Mucosa of descending colon (tissue), 3 donors: Measurements from ENCODE around the gene TRAT1. TPM values are rescaled to one million over a fixed set of nuclear protein-coding genes. Genes with fewer than 3 reads are reported as not detected.

Source experiments
- ATAC-seq: fragments of 200-7000 bp; cut with Tn5 transposase; one replicate; pipeline ENCODE4 v1.9.1; 2020; ENCODE audit warnings: mild to moderate bottlenecking, moderate library complexity
- DNase-seq, 3 donors: peaks; one replicate each; pipeline ENCODE4 v3.0.0-alpha.2; 2020
- H3K36me3 ChIP-seq: fragments of 200-600 bp; one replicate; pipeline ENCODE4 v1.8.0; 2021; ENCODE audit warnings: low read depth, mild to moderate bottlenecking
- H3K4me1 ChIP-seq: fragments of 200-600 bp; one replicate; pipeline ENCODE4 v1.8.0; 2021; ENCODE audit warnings: low read depth, mild to moderate bottlenecking
- H3K4me3 ChIP-seq: fragments of 200-600 bp; one replicate; pipeline ENCODE4 v1.8.0; 2021; ENCODE audit warnings: mild to moderate bottlenecking
- H3K9me3 ChIP-seq: fragments of 200-600 bp; one replicate; pipeline ENCODE4 v1.8.0; 2021; ENCODE audit warnings: mild to moderate bottlenecking
- CTCF ChIP-seq: fragments of 200-600 bp; IDR thresholded peaks from one replicate; pipeline ENCODE4 v1.8.0; 2022; ENCODE audit warnings: antibody characterized with exemption, mild to moderate bottlenecking
- intact Hi-C, 2 donors: fragments of 100-400 bp; cut with DNase I in 1 of 2; cut with micrococcal nuclease in 1 of 2; formaldehyde crosslinking; loops; one replicate each; pipeline versions ENCODE4 v1.11.0 to v1.11.1; 2022; cut with DNase I, micrococcal nuclease
- total RNA-seq, 3 donors: library from RNA; stranded (reverse); fragmentation: NEBNext Ultra II Directional in 2 of 3; extraction: Animal tissue kit (Norgen Biotek cat#: 25700) in 2 of 3; gene quantifications; one replicate each; pipeline versions ENCODE4 v1.2.1 to v1.2.4, GENCODE V29; 2021 to 2023
- donor health status: DM: no; HTN: no; CAD: no; lungs with moderate emphysema.
- donor health status: DM: no; HTN: no; CAD: no.
- donor health status: DM: no; HTN: yes; CAD: no.

The TRAT1 gene
- total RNA-seq, 3 donors from 2014 or later, result 0.60 to 1.3 (median 0.78) TPM

GRCh38 chr3:108862865-108863798 lies 40.5 kb downstream of the TRAT1 start:
- Histone ChIP-seq H3K4me3 (no peak overlapping the region), H3K36me3 (no peaks in the 10 kb centered on the region), H3K9me3 (no peaks in the 10 kb centered on the region), H3K4me1 (no peaks in the 10 kb centered on the region)
- TF ChIP-seq CTCF, result no peak
- ATAC-seq (peak; percentile 38), DNase-seq (peak in 1 of 3 donors; percentile 5)
- intact Hi-C loops, result no loop called here

- H3K36me3 ChIP-seq, result no peaks in the 10 kb centered on the region
- no peak for DNase-seq
- ATAC-seq, result no peak
- H3K9me3 ChIP-seq, result no peaks in the 10 kb centered on the region
- H3K4me1 ChIP-seq, result no peaks in the 10 kb centered on the region
- intact Hi-C loops, result no loop called here
- no peak for TF ChIP-seq CTCF
- no peak overlapping the region for H3K4me3 ChIP-seq
These were observed 41.2 kb downstream of the TRAT1 start for GRCh38 chr3:108863799-108864135.

GRCh38 chr3:108877901-108878300 lies 55.3 kb downstream of the TRAT1 start:
- Histone ChIP-seq H3K36me3 (no peaks in the 10 kb centered on the region), H3K4me3 (no peak overlapping the region), H3K9me3 (no peaks in the 10 kb centered on the region), H3K4me1 (no peaks in the 10 kb centered on the region)
- intact Hi-C loops, result no loop called here
- ATAC-seq (no peak), DNase-seq (no peak)
- no peak for TF ChIP-seq CTCF

GRCh38 chr3:108879915-108880314 lies 57.3 kb downstream of the TRAT1 start:
- ATAC-seq (no peak), DNase-seq (no peak)
- no peaks in the 10 kb centered on the region for H3K4me1 ChIP-seq
- intact Hi-C loops, result no loop called here
- no peaks in the 10 kb centered on the region for H3K36me3 ChIP-seq
- H3K9me3 ChIP-seq, result no peaks in the 10 kb centered on the region
- TF ChIP-seq CTCF, result no peak
- no peak overlapping the region for H3K4me3 ChIP-seq

- no peaks in the 10 kb centered on the region for H3K36me3 ChIP-seq
- no peak for ATAC-seq
- no peak overlapping the region for H3K4me3 ChIP-seq
- no peak for TF ChIP-seq CTCF
- H3K9me3 ChIP-seq, result no peaks in the 10 kb centered on the region
- H3K4me1 ChIP-seq, result no peaks in the 10 kb centered on the region
- intact Hi-C loops, result no loop called here
- DNase-seq, result no peak
These were observed 60.2 kb downstream of the TRAT1 start for GRCh38 chr3:108882762-108883161.
